WTC11 (cell line): ENCODE results near the gene FHIP1A. TPM values are rescaled to one million over a fixed set of nuclear protein-coding genes. Genes with fewer than 3 reads are reported as not detected.
A peak's percentile ranks its signal among the peaks of the same experiment; 100 is the strongest.
"Not testable (repeated sequence)": the region's sequence is repeated elsewhere in the genome, so short reads cannot be mapped to it uniquely, and the experiment has no call there.

Experiments
- ATAC-seq: fragments of 200-7000 bp; cut with Tn5 transposase; 2 replicates; pipeline ENCODE4 v1.10.0; 2021; ENCODE audit warnings: mild to moderate bottlenecking, moderate library complexity
- CTCF ChIA-PET: fragments of 300-600 bp; sonication (Branson Sonifier 250); formaldehyde crosslinking; loops from one replicate; lab custom pipeline; 2021; ENCODE audit warnings: antibody characterized with exemption; lab: Charles Lee
- POLR2A ChIA-PET: fragments of 350-600 bp; sonication (Branson Sonifier 250); formaldehyde crosslinking; loops from one replicate; lab custom pipeline; 2021; ENCODE audit warnings: antibody characterized with exemption; lab: Charles Lee
- DNase-seq: peaks from one replicate; pipeline ENCODE4 v3.0.0; 2021; ENCODE audit warnings: low spot score
- H3K27ac Mint-ChIP-seq: 2 replicates; pipeline ENCODE4 v1.8.0; 2021; ENCODE audit warnings: mixed read lengths
- H3K27me3 Mint-ChIP-seq: 2 replicates; pipeline ENCODE4 v1.8.0; 2021; ENCODE audit warnings: low read depth, mild to moderate bottlenecking, moderate library complexity, mixed read lengths
- H3K36me3 Mint-ChIP-seq: 2 replicates; pipeline ENCODE4 v1.8.0; 2021; ENCODE audit warnings: mixed read lengths
- H3K4me1 Mint-ChIP-seq: 2 replicates; pipeline ENCODE4 v1.8.0; 2022; ENCODE audit warnings: mixed read lengths
- H3K4me3 Mint-ChIP-seq: 2 replicates; pipeline ENCODE4 v1.8.0; 2021; ENCODE audit warnings: mild to moderate bottlenecking, moderate library complexity, mixed read lengths
- H3K9me3 Mint-ChIP-seq: 2 replicates; pipeline ENCODE4 v1.8.0; 2021; ENCODE audit warnings: mixed read lengths
- MXD4 ChIP-seq: fragments of 250-450 bp; sonication (Bioruptor Pico); IDR thresholded peaks from 2 replicates; pipeline ENCODE4 v1.8.0; 2021; ENCODE audit warnings: mild to moderate bottlenecking, moderate library complexity, borderline replicate concordance
- MYBL2 ChIP-seq: sonication (generic); formaldehyde crosslinking; IDR thresholded peaks from 2 replicates; pipeline ENCODE4 v1.8.1; 2023; ENCODE audit warnings: mild to moderate bottlenecking, moderate library complexity, missing genetic modification reagents
- PRDM15 ChIP-seq: sonication (generic); formaldehyde crosslinking; IDR thresholded peaks from 2 replicates; pipeline ENCODE4 v1.8.0; 2022; ENCODE audit warnings: missing genetic modification reagents
- SP1 ChIP-seq: sonication (generic); formaldehyde crosslinking; conservative IDR thresholded peaks from 2 replicates; pipeline ENCODE4 v1.8.1; 2022; ENCODE audit warnings: missing genetic modification reagents
- ZNF121 ChIP-seq: sonication (generic); formaldehyde crosslinking; IDR thresholded peaks from 2 replicates; pipeline ENCODE4 v1.8.0; 2023; ENCODE audit warnings: missing genetic modification reagents
- ZNF512 ChIP-seq: sonication (generic); formaldehyde crosslinking; IDR thresholded peaks from 2 replicates; pipeline ENCODE4 v1.8.1; 2022; ENCODE audit warnings: missing genetic modification reagents, borderline replicate concordance
- ZSCAN18 ChIP-seq: fragments of 250-450 bp; sonication (Bioruptor Pico); IDR thresholded peaks from 2 replicates; pipeline ENCODE4 v2.1.2; 2022; ENCODE audit warnings: mild to moderate bottlenecking, moderate library complexity
- total RNA-seq: library from RNA; stranded (reverse); gene quantifications from 3 replicates; pipeline ENCODE4 v1.2.3, GENCODE V29; 2021

FHIP1A gene
- total RNA-seq, 1 experiment from 2014 or later = 68.6 TPM

GRCh38 chr4:151404802-151405201 lies 4.2 kb upstream of the FHIP1A start:
- H3K9me3 Mint-ChIP-seq, POLR2A ChIA-PET, CTCF ChIA-PET: not testable (repeated sequence)

GRCh38 chr4:151407018-151407417 lies 2.0 kb upstream of the FHIP1A start:
- CTCF ChIA-PET = interaction anchor here (1.9 kb wide), 1 partner anchor 130 kb away, joined by 4 read pairs; the partner anchor contains the start of gene PRSS48
- H3K4me3 Mint-ChIP-seq = peak overlapping the region; percentile 86; the same call in 1 of the 2 replicates

More at GRCh38 chr4:151404802-151405201, 4.2 kb upstream of the FHIP1A start:
- H3K27ac Mint-ChIP-seq, H3K4me3 Mint-ChIP-seq, H3K27me3 Mint-ChIP-seq, H3K36me3 Mint-ChIP-seq, DNase-seq, ATAC-seq: not testable (repeated sequence)
- H3K4me1 Mint-ChIP-seq = peaks cover 18% of the 10 kb centered on the region

More at GRCh38 chr4:151407018-151407417, 2.0 kb upstream of the FHIP1A start:
- POLR2A ChIA-PET = interaction anchor here (0.9 kb wide), 1 partner anchor 38 kb away, joined by 3 read pairs; no protein-coding TSS in a partner anchor
- no peak for ATAC-seq
- Mint-ChIP-seq H3K9me3 (no peaks in the 10 kb centered on the region), H3K36me3 (no peaks in the 10 kb centered on the region; the same call in 1 of the 2 replicates), H3K27me3 (no peaks in the 10 kb centered on the region), H3K27ac (peak overlapping the region; percentile 71; the same call in 1 of the 2 replicates), H3K4me1 (peaks cover 37% of the 10 kb centered on the region)
- TF ChIP-seq ZSCAN18 (no peak), MYBL2 (CRISPR knock-in tag) (no peak), MXD4 (CRISPR knock-in tag) (no peak), ZNF512 (no peak), PRDM15 (CRISPR knock-in tag) (no peak), ZNF121 (CRISPR knock-in tag) (peak; percentile 79), SP1 (no peak)
- no peak for DNase-seq
